Hepatocyte (in vitro differentiated cells): ENCODE measurements around the gene ORM1. TPM values are rescaled to one million over a fixed set of nuclear protein-coding genes. Genes with fewer than 3 reads are reported as not detected.

Experiments used
- DNase-seq: peaks from one replicate; pipeline ENCODE4 v3.0.0-alpha.2; 2016; ENCODE audit warnings: low spot score
- H2AFZ ChIP-seq: fragments of 200-600 bp; sonication (generic); 2 replicates; pipeline ENCODE4 v1.6.0; 2016; ENCODE audit warnings: antibody characterized with exemption, mild to moderate bottlenecking
- H3K27ac ChIP-seq: fragments of 200-600 bp; sonication (generic); 2 replicates; pipeline ENCODE4 v1.5.1; 2016; ENCODE audit warnings: mild to moderate bottlenecking
- H3K27me3 ChIP-seq: fragments of 200-600 bp; sonication (generic); 2 replicates; pipeline ENCODE4 v1.6.1; 2016
- H3K36me3 ChIP-seq: fragments of 200-600 bp; sonication (generic); replicated peaks from 2 replicates; pipeline ENCODE4 v1.5.1; 2016; ENCODE audit warnings: low read depth; ENCODE audit not compliant: insufficient read depth
- H3K4me1 ChIP-seq: fragments of 200-600 bp; sonication (generic); 2 replicates; pipeline ENCODE4 v1.5.1; 2016; ENCODE audit warnings: mild to moderate bottlenecking, moderate library complexity; ENCODE audit not compliant: insufficient read depth
- H3K4me2 ChIP-seq: fragments of 200-600 bp; sonication (generic); 2 replicates; pipeline ENCODE4 v1.6.0; 2016
- H3K4me3 ChIP-seq: fragments of 200-600 bp; sonication (generic); 2 replicates; pipeline ENCODE4 v1.5.1; 2016; ENCODE audit warnings: mild to moderate bottlenecking
- H3K79me2 ChIP-seq: fragments of 200-600 bp; sonication (generic); 2 replicates; pipeline ENCODE4 v1.6.0; 2017; ENCODE audit warnings: mild to moderate bottlenecking
- H3K9me2 ChIP-seq: fragments of 200-600 bp; sonication (generic); replicated peaks from 2 replicates; pipeline ENCODE4 v1.6.0; 2017; ENCODE audit warnings: mild to moderate bottlenecking; ENCODE audit not compliant: insufficient read depth
- H3K9me3 ChIP-seq: fragments of 200-600 bp; sonication (generic); 2 replicates; pipeline ENCODE4 v1.5.1; 2016; ENCODE audit warnings: low read depth, mild to moderate bottlenecking
- H4K20me1 ChIP-seq: fragments of 200-600 bp; sonication (generic); 2 replicates; pipeline ENCODE4 v1.6.0; 2016; ENCODE audit warnings: mild to moderate bottlenecking; ENCODE audit not compliant: insufficient read depth, poor library complexity, severe bottlenecking
- EZH2 ChIP-seq: fragments of 200-600 bp; sonication (generic); IDR thresholded peaks from 2 replicates; pipeline ENCODE4 v1.6.1; 2016; ENCODE audit warnings: antibody characterized with exemption, mild to moderate bottlenecking, borderline replicate concordance
- EZH2phosphoT487 ChIP-seq: fragments of 200-600 bp; sonication (generic); IDR thresholded peaks from one replicate; pipeline ENCODE4 v1.6.1; 2018; ENCODE audit warnings: antibody characterized with exemption, mild to moderate bottlenecking, low read depth, moderate library complexity; ENCODE audit not compliant: unreplicated experiment, severe bottlenecking
- WGBS: methylation state at CpG from one replicate; pipeline ENCODE4 v1.1.6; 2016; ENCODE audit warnings: low lambda C conversion rate; ENCODE audit errors: missing lambda C conversion rate; 5-methylcytosine and 5-hydroxymethylcytosine counted together
- polyA plus RNA-seq: library from polyadenylated mRNA; unstranded; fragments of >200 nt; fragmentation: Nextera tagmentation; extraction: Ambion mirVana; gene quantifications from 2 replicates; pipeline ENCODE4 v1.2.1, GENCODE V29; 2016
- total RNA-seq: library from RNA; depleted of rRNA; stranded (reverse); fragments of >200 nt; gene quantifications from 2 replicates; pipeline ENCODE4 v1.2.3, GENCODE V29; 2014
- TF ChIP-seq, protein P1 (sequence below): fragments of 200-600 bp; sonication (generic); IDR thresholded peaks from 2 replicates; pipeline ENCODE4 v1.5.1; 2016; ENCODE audit warnings: antibody characterized with exemption, mild to moderate bottlenecking; ENCODE audit not compliant: poor library complexity

The ORM1 gene
- total and polyA plus RNA-seq, 2 experiments from 2014 or later: 472 to 976 TPM

DNA sequence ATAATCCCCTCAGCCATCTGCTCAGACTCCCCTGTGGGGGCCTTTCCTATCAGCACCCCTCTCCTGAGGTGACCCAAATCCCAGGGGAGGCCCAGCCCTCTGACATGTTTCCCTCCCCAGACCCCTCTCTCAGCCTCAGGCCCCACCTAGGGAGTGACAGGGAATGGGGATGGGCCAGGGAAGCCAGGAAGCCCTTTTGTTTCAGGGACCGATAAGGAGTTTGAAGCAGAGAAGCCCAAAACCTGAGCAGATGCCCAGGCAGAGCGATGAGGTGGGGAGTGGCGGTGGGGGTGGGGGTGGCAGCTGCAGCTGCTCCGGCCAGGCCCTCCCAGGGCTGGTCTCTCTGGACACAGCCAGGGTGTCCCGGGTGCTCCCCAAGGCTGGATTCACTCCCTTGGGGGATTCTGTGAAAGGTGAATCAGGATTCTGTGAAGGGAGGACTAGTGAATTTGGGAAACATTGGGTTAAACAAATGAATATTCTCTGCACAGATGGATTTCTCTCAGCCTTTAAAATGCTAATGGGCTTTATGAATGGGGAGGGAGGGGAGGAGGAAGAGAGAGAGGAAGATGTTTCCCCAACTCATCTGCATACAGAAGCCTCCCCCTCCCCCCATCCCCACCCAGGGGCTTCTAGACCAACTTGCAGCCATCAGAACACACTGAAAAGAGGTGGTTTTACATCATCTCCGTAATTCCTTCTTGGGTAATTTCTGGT, 47.5 kb downstream of the ORM1 start:
- no peak for DNase-seq
- Histone ChIP-seq H3K4me1 (peaks cover 21% of the 10 kb centered on the region), H3K9me2 (no peaks in the 10 kb centered on the region), H3K9me3 (no peaks in the 10 kb centered on the region), H3K4me3 (no peak overlapping the region), H4K20me1 (no peaks in the 10 kb centered on the region), H3K79me2 (no peaks in the 10 kb centered on the region), H3K36me3 (no peaks in the 10 kb centered on the region), H3K27me3 (no peaks in the 10 kb centered on the region), H2AFZ (no peak overlapping the region), H3K4me2 (no peak overlapping the region), H3K27ac (no peak overlapping the region)
- TF ChIP-seq, protein P1, sequence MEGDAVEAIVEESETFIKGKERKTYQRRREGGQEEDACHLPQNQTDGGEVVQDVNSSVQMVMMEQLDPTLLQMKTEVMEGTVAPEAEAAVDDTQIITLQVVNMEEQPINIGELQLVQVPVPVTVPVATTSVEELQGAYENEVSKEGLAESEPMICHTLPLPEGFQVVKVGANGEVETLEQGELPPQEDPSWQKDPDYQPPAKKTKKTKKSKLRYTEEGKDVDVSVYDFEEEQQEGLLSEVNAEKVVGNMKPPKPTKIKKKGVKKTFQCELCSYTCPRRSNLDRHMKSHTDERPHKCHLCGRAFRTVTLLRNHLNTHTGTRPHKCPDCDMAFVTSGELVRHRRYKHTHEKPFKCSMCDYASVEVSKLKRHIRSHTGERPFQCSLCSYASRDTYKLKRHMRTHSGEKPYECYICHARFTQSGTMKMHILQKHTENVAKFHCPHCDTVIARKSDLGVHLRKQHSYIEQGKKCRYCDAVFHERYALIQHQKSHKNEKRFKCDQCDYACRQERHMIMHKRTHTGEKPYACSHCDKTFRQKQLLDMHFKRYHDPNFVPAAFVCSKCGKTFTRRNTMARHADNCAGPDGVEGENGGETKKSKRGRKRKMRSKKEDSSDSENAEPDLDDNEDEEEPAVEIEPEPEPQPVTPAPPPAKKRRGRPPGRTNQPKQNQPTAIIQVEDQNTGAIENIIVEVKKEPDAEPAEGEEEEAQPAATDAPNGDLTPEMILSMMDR: no peak
- no peak for TF ChIP-seq EZH2
- TF ChIP-seq EZH2phosphoT487: no peak
- WGBS: 65% methylated on average over 5 of the region's 6 CpGs

DNA sequence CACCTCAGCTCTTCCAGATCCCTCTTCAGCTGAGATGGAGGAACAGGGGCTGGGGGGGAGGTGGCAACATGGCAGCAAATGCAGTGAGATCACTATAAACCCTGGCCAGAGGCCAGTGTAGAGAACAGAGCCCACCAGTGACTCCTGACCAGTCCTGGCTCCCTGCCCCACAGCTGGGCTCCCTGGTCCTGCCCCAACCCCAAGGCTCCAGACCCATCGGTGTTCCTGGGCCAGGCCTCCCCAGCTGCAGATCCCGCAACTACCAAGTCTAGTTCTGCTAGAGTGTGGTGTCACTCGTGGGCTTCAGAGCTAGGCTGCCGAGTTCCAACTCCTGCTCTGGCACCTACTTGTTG, 48.0 kb downstream of the ORM1 start:
- no peaks in the 10 kb centered on the region for H4K20me1 ChIP-seq
- H3K4me1 ChIP-seq: peaks cover 15% of the 10 kb centered on the region
- H3K4me2 ChIP-seq: no peak overlapping the region
- H3K27me3 ChIP-seq: no peaks in the 10 kb centered on the region
- TF ChIP-seq EZH2phosphoT487: no peak
- no peak for TF ChIP-seq EZH2
- TF ChIP-seq, protein P1: no peak
- no peak overlapping the region for H2AFZ ChIP-seq
- no peaks in the 10 kb centered on the region for H3K9me2 ChIP-seq
- no peak for DNase-seq
- no peak overlapping the region for H3K4me3 ChIP-seq
- WGBS: 88% methylated on average over 4 of the region's 4 CpGs
- no peak overlapping the region for H3K27ac ChIP-seq
- H3K79me2 ChIP-seq: no peaks in the 10 kb centered on the region
- H3K9me3 ChIP-seq: no peaks in the 10 kb centered on the region
- no peaks in the 10 kb centered on the region for H3K36me3 ChIP-seq

DNA sequence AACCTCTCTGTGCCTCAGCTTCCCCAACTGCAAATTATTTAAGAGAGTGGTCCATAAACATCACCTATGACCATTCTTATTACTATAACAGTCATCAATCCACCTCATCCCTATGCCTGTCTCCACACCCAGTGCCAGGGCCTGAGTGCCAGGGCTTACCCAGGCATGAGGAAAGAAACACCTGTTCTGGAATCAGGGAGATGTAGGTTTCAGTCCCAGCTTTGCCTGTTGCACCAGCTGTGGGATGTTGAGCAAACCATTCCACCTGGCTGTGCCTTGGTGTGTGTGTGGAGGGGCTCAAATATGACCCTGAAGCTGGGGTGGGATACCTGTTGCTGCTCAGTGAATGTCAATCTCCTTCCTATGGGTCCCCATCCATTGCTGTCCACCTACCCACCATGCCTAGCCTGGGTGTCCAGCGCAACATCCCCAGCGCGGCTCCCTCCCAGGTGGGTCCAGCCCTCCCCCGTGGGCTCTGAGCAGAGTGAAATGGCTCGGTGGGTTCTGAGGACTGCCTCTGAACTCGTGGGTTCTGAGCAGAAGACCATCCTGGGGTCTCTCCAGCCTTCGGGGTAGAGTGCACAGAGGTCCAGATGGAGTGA, 48.5 kb downstream of the ORM1 start:
- H4K20me1 ChIP-seq: no peaks in the 10 kb centered on the region
- H3K27me3 ChIP-seq: no peaks in the 10 kb centered on the region
- no peaks in the 10 kb centered on the region for H3K9me3 ChIP-seq
- 95% methylated on average over 7 of the region's 7 CpGs for WGBS
- H3K4me3 ChIP-seq: no peak overlapping the region
- TF ChIP-seq EZH2phosphoT487 (no peak), EZH2 (no peak)
- TF ChIP-seq, protein P1: no peak
- no peaks in the 10 kb centered on the region for H3K36me3 ChIP-seq
- H3K9me2 ChIP-seq: no peaks in the 10 kb centered on the region
- H3K27ac ChIP-seq: no peak overlapping the region
- H3K4me1 ChIP-seq: peaks cover 13% of the 10 kb centered on the region
- no peak for DNase-seq
- H2AFZ ChIP-seq: no peak overlapping the region
- H3K79me2 ChIP-seq: no peaks in the 10 kb centered on the region
- H3K4me2 ChIP-seq: no peak overlapping the region
